PFSK-1 (cell line): Measurements from ENCODE around the gene UNC45B.

Experiments
- POLR2AphosphoS5 ChIP-seq: IDR thresholded peaks from 2 replicates; pipeline ENCODE4 v1.6.1; 2012; ENCODE audit warnings: low read depth, mild to moderate bottlenecking, control low read depth, low read length, moderate library complexity
- TAF1 ChIP-seq: IDR thresholded peaks from 2 replicates; pipeline ENCODE4 v1.6.1; 2012; ENCODE audit warnings: low read length, control low read depth, borderline replicate concordance; ENCODE audit not compliant: insufficient read depth
- TF ChIP-seq, protein P1 (sequence below), 2 experiments: IDR thresholded peaks; 2 replicates each; pipeline versions ENCODE4 v1.6.1 to v1.8.0; 2011 to 2012; ENCODE audit warnings: low read depth in 2 of 2, low read length in 2 of 2, control low read depth in 1 of 2, inconsistent platforms in 1 of 2, mild to moderate bottlenecking in 1 of 2, moderate library complexity in 1 of 2; ENCODE audit not compliant: insufficient read depth in 1 of 2

DNA sequence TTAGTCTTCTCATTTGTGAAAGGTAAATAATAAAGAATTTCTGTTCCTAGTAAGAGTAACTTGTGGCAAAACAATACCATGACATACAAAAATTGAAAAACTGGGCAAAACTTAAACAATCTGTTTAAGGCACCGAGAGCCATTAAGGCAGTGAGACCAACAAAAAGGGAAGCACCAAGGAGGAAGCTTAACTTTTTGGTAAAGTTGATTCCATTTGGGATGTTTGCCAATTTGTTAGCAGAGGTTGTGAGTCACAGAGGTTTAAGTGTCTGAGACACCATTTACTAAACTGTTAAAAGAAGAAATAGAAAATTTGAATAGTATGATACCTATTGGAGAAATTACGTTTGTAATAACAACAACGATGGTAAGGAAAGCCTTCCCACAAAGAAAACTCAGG, 41.7 kb downstream of the UNC45B start:
- TF ChIP-seq, protein P1, sequence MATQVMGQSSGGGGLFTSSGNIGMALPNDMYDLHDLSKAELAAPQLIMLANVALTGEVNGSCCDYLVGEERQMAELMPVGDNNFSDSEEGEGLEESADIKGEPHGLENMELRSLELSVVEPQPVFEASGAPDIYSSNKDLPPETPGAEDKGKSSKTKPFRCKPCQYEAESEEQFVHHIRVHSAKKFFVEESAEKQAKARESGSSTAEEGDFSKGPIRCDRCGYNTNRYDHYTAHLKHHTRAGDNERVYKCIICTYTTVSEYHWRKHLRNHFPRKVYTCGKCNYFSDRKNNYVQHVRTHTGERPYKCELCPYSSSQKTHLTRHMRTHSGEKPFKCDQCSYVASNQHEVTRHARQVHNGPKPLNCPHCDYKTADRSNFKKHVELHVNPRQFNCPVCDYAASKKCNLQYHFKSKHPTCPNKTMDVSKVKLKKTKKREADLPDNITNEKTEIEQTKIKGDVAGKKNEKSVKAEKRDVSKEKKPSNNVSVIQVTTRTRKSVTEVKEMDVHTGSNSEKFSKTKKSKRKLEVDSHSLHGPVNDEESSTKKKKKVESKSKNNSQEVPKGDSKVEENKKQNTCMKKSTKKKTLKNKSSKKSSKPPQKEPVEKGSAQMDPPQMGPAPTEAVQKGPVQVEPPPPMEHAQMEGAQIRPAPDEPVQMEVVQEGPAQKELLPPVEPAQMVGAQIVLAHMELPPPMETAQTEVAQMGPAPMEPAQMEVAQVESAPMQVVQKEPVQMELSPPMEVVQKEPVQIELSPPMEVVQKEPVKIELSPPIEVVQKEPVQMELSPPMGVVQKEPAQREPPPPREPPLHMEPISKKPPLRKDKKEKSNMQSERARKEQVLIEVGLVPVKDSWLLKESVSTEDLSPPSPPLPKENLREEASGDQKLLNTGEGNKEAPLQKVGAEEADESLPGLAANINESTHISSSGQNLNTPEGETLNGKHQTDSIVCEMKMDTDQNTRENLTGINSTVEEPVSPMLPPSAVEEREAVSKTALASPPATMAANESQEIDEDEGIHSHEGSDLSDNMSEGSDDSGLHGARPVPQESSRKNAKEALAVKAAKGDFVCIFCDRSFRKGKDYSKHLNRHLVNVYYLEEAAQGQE (IDR thresholded peaks at IDR 0.05; ENCODE audit: insufficient read depth in 1 of 2, low read depth in 2 of 2, low read length in 2 of 2) = no peak
- TF ChIP-seq POLR2AphosphoS5 (no peak), TAF1 (no peak)
